SU-DHL-6 (cell line): ENCODE measurements around the gene ZNF536.

Experiments
- H2AFZ ChIP-seq: fragments of 200-600 bp; sonication (generic); 2 replicates; pipeline ENCODE4 v1.6.1; 2014; ENCODE audit warnings: low read depth, mild to moderate bottlenecking, moderate library complexity, mixed read lengths, antibody characterized with exemption, low read length; ENCODE audit not compliant: severe bottlenecking
- H3F3A ChIP-seq: fragments of 200-600 bp; shearing (Covaris generic); 2 replicates; pipeline ENCODE4 v1.6.0; 2016; ENCODE audit warnings: antibody characterized with exemption, mild to moderate bottlenecking; ENCODE audit not compliant: insufficient read depth
- H3K27ac ChIP-seq: fragments of 200-600 bp; sonication (generic); 2 replicates; pipeline ENCODE4 v1.5.1; 2016; ENCODE audit warnings: low read depth, mild to moderate bottlenecking, low read length, moderate library complexity, mixed read lengths
- H3K27me3 ChIP-seq: fragments of 200-600 bp; sonication (generic), shearing (Covaris generic); 2 replicates; pipeline ENCODE4 v1.6.0; 2014; ENCODE audit warnings: mild to moderate bottlenecking, low read length
- H3K36me3 ChIP-seq: fragments of 200-600 bp; sonication (generic); 2 replicates; pipeline ENCODE4 v1.6.1; 2014; ENCODE audit warnings: mild to moderate bottlenecking, low read length, mixed read lengths
- H3K4me2 ChIP-seq: fragments of 300-600, 200-600 bp; shearing (Covaris generic), sonication (generic); 2 replicates; pipeline ENCODE4 v1.6.0; 2014; ENCODE audit warnings: low read length, low read depth, mild to moderate bottlenecking; ENCODE audit not compliant: poor library complexity, severe bottlenecking
- H3K4me3 ChIP-seq: fragments of 200-600 bp; sonication (generic); 2 replicates; pipeline ENCODE4 v1.5.1; 2014; ENCODE audit warnings: antibody characterized with exemption, low read length, mild to moderate bottlenecking, mixed read lengths; ENCODE audit not compliant: insufficient read depth, poor library complexity, severe bottlenecking
- H3K79me2 ChIP-seq: fragments of 200-600 bp; sonication (generic); 2 replicates; pipeline ENCODE4 v1.6.1; 2014; ENCODE audit warnings: mild to moderate bottlenecking, low read length, moderate library complexity; ENCODE audit not compliant: insufficient read depth
- H3K9ac ChIP-seq: fragments of 200-600 bp; sonication (generic); 2 replicates; pipeline ENCODE4 v1.7.0; 2014; ENCODE audit warnings: mild to moderate bottlenecking, low read length
- H3K9me2 ChIP-seq: fragments of 200-600 bp; sonication (generic); replicated peaks from 2 replicates; pipeline ENCODE4 v1.6.1; 2014; ENCODE audit warnings: low read length; ENCODE audit not compliant: insufficient read depth
- H3K9me3 ChIP-seq: fragments of 200-600 bp; sonication (generic); 2 replicates; pipeline ENCODE4 v1.6.1; 2014; ENCODE audit warnings: low read length, mixed read lengths; ENCODE audit not compliant: insufficient read depth
- H4K20me1 ChIP-seq: fragments of 200-600 bp; sonication (generic); 2 replicates; pipeline ENCODE4 v1.6.1; 2014; ENCODE audit warnings: low read depth, mild to moderate bottlenecking, antibody characterized with exemption, low read length, moderate library complexity, mixed read lengths
- EZH2phosphoT487 ChIP-seq: fragments of 200-600 bp; sonication (generic), shearing (Covaris generic); conservative IDR thresholded peaks from 2 replicates; pipeline ENCODE4 v1.6.1; 2018; ENCODE audit warnings: mild to moderate bottlenecking, antibody characterized with exemption, low read length, moderate library complexity, mixed read lengths
- TF ChIP-seq, protein P1 (sequence below): fragments of 200-600 bp; sonication (generic); IDR thresholded peaks from one replicate; pipeline ENCODE4 v1.5.1; 2017; ENCODE audit warnings: antibody characterized with exemption, mild to moderate bottlenecking, low read length, moderate library complexity; ENCODE audit not compliant: insufficient read depth, poor library complexity, severe bottlenecking

ZNF536 gene

DNA sequence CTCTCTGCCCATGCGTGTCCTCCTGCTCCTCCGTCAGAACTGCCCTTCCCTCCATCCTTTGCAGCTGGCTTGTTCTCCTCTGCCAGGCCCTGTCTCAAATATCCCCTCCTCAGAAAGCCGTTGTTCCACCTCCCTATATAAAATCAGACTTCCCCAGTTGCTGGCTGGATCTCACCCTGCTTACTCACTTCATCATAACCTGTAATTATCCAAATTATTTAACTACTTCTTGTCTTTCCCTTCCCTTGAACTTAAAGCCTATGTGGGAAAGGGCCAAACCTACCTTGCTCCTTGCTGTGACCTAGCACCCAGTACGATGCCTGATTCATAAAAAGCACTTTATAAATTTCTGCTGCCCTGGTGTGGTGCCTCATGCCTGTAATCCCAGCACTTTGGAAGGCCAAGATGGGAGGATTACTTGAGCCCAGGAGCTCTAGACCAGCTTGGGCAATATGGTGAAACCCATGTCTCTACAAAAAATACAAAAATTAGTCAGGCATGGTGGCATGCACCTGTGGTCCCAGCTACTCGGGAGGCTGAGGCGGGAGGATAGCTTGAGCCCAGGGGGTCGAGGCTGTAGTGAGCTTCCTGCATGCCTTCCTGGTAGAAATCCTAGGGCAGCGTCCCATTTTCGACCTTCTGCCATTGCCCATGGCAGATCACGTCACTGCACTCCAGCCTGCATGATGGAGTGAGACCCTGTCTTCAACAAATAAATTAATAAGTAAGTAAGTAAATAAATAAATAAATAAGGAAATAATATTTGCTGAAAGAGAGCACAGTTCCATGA is 39.5 kb upstream of the ZNF536 start:
- H3K9me3 ChIP-seq, result no peaks in the 10 kb centered on the region
- no peak overlapping the region for H3K4me3 ChIP-seq
- H4K20me1 ChIP-seq, result no peaks in the 10 kb centered on the region
- TF ChIP-seq, protein P1, sequence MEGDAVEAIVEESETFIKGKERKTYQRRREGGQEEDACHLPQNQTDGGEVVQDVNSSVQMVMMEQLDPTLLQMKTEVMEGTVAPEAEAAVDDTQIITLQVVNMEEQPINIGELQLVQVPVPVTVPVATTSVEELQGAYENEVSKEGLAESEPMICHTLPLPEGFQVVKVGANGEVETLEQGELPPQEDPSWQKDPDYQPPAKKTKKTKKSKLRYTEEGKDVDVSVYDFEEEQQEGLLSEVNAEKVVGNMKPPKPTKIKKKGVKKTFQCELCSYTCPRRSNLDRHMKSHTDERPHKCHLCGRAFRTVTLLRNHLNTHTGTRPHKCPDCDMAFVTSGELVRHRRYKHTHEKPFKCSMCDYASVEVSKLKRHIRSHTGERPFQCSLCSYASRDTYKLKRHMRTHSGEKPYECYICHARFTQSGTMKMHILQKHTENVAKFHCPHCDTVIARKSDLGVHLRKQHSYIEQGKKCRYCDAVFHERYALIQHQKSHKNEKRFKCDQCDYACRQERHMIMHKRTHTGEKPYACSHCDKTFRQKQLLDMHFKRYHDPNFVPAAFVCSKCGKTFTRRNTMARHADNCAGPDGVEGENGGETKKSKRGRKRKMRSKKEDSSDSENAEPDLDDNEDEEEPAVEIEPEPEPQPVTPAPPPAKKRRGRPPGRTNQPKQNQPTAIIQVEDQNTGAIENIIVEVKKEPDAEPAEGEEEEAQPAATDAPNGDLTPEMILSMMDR, result no peak
- TF ChIP-seq EZH2phosphoT487, result no peak
- no peaks in the 10 kb centered on the region for H3K27me3 ChIP-seq
- H3K9me2 ChIP-seq, result no peaks in the 10 kb centered on the region
- no peak overlapping the region for H3K9ac ChIP-seq
- H3K4me2 ChIP-seq, result no peak overlapping the region
- no peak overlapping the region for H2AFZ ChIP-seq
- no peak overlapping the region for H3K27ac ChIP-seq
- H3F3A ChIP-seq, result no peaks in the 10 kb centered on the region
- no peaks in the 10 kb centered on the region for H3K79me2 ChIP-seq
- no peaks in the 10 kb centered on the region for H3K36me3 ChIP-seq

DNA sequence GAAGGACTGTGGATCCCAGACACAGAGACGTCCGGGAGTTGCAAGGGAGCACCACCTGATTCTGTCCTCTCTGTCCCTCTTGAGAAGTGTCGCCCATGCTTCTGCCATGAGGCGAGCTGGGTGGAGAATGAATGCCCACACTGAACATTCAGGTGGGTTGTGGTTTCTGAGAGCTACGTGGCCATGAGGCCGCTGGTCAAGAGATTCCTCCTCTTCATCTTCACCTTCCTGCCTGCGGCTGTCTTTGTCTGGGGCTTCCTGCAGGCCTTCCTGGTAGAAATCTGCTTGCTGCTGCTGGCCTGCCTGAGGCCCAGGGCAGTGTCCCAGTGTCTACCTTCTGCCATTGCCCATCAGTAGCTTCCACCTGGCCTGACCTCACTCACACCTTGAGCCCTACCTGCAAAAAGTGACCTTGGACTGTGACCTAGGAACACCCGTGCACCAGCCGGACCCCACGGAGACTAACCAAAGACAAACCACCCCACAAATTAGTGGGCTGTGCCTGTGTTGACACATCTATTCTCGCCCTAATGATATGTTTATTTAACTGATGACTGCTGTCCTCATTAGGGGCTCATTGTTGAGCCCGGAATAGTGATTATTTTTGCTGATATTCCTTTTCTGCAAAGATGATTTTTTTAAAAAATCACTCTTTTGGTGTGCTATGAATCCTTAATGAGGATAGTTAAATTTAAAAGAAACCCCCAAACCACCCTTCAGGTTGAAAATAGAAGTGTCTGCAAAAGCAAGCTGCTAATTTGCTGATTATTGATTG is 38.7 kb upstream of the ZNF536 start:
- no peaks in the 10 kb centered on the region for H3K9me2 ChIP-seq
- no peaks in the 10 kb centered on the region for H3K79me2 ChIP-seq
- no peaks in the 10 kb centered on the region for H3K27me3 ChIP-seq
- H3F3A ChIP-seq, result no peaks in the 10 kb centered on the region
- H3K27ac ChIP-seq, result no peak overlapping the region
- no peak overlapping the region for H3K4me3 ChIP-seq
- H3K9me3 ChIP-seq, result no peaks in the 10 kb centered on the region
- TF ChIP-seq, protein P1, result no peak
- no peak for TF ChIP-seq EZH2phosphoT487
- no peak overlapping the region for H3K9ac ChIP-seq
- no peaks in the 10 kb centered on the region for H3K36me3 ChIP-seq
- H2AFZ ChIP-seq, result no peak overlapping the region
- H3K4me2 ChIP-seq, result no peak overlapping the region
- H4K20me1 ChIP-seq, result no peaks in the 10 kb centered on the region

DNA sequence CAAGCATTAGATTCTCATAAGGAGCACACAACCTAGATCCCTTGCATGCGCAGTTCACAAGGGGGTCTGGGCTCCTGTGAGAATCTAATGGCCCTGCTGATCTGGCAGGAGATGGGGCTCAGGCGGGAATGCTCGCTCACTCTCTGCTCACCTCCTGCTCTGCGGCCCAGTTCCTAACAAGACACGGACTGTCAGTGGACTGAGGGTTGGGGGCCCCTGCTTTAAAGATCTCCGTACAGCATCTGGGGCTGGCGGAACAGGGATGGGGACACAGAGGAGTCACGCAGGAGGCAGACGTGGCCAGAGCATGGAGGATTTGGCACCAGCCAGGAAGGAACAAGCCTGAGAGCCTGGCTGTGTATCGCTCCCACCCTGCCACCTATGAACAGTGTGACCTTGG is 37.3 kb upstream of the ZNF536 start:
- H3F3A ChIP-seq, result no peaks in the 10 kb centered on the region
- no peaks in the 10 kb centered on the region for H3K79me2 ChIP-seq
- no peak overlapping the region for H3K9ac ChIP-seq
- no peak for TF ChIP-seq EZH2phosphoT487
- TF ChIP-seq, protein P1, result no peak
- H3K27ac ChIP-seq, result no peak overlapping the region
- no peak overlapping the region for H2AFZ ChIP-seq
- H3K27me3 ChIP-seq, result no peaks in the 10 kb centered on the region
- no peaks in the 10 kb centered on the region for H3K9me2 ChIP-seq
- H3K9me3 ChIP-seq, result no peaks in the 10 kb centered on the region
- H4K20me1 ChIP-seq, result no peaks in the 10 kb centered on the region
- H3K36me3 ChIP-seq, result no peaks in the 10 kb centered on the region
- no peak overlapping the region for H3K4me2 ChIP-seq
- H3K4me3 ChIP-seq, result no peak overlapping the region
